ENCODE measurements around the gene CAPN9.
"Not testable (repeated sequence)": the region's sequence is repeated elsewhere in the genome, so short reads cannot be mapped to it uniquely, and the experiment has no call there.

The CAPN9 gene

GRCh38 chr1:230711245-230711644, 35.9 kb upstream of the CAPN9 start:
- no peak for DNase-seq

- DNase-seq, result no peak
Observed at GRCh38 chr1:230712470-230712942, 34.7 kb upstream of the CAPN9 start.

GRCh38 chr1:230713138-230713537, 34.0 kb upstream of the CAPN9 start:
- no peak for DNase-seq

- no peak for DNase-seq
Observed at GRCh38 chr1:230713547-230713914, 33.7 kb upstream of the CAPN9 start.

GRCh38 chr1:230713915-230714764, 33.0 kb upstream of the CAPN9 start, which contains the start of gene AGT:
AGT (minus strand) TSS chr1:230714122; CDS start chr1:230710823, 3,299 bp downstream.
- peak; percentile 85 for DNase-seq

GRCh38 chr1:230715510-230715909, 31.7 kb upstream of the CAPN9 start:
- DNase-seq, result no peak

- DNase-seq, result not testable (repeated sequence)
Observed at GRCh38 chr1:230716453-230716852, 30.7 kb upstream of the CAPN9 start.

- DNase-seq, result no peak
Observed at GRCh38 chr1:230717251-230717650, 29.9 kb upstream of the CAPN9 start.

GRCh38 chr1:230721849-230722522, 25.2 kb upstream of the CAPN9 start:
- DNase-seq, result not testable (repeated sequence)

- no peak for DNase-seq
Observed at GRCh38 chr1:230725256-230726012, 21.8 kb upstream of the CAPN9 start.

GRCh38 chr1:230728710-230729392, 18.3 kb upstream of the CAPN9 start:
- DNase-seq, result no peak

- no peak for DNase-seq
Observed at GRCh38 chr1:230730977-230731376, 16.2 kb upstream of the CAPN9 start.

GRCh38 chr1:230735447-230735846, 11.7 kb upstream of the CAPN9 start:
- no peak for DNase-seq

GRCh38 chr1:230737622-230738262, 9.4 kb upstream of the CAPN9 start:
- DNase-seq, result no peak

GRCh38 chr1:230739564-230740290, 7.5 kb upstream of the CAPN9 start:
- no peak for DNase-seq

- no peak for DNase-seq
Observed at GRCh38 chr1:230743899-230744298, 3.3 kb upstream of the CAPN9 start.

- DNase-seq, result no peak
Observed at GRCh38 chr1:230744382-230744781, 2.8 kb upstream of the CAPN9 start.

GRCh38 chr1:230745071-230745470, 2.1 kb upstream of the CAPN9 start:
- no peak for DNase-seq

GRCh38 chr1:230746617-230747016, 571 bp upstream of the CAPN9 start:
- no peak for DNase-seq

- DNase-seq, result no peak
Observed at GRCh38 chr1:230747890-230748800, 957 bp downstream of the CAPN9 start.
